ENCODE data around the gene TTLL11. TPM values are rescaled to one million over a fixed set of nuclear protein-coding genes. Genes with fewer than 3 reads are reported as not detected.

TTLL11 gene
- total and polyA plus RNA-seq, 7 experiments from 2014 or later, result 3.0 to 8.6 (median 4.4) TPM

DNA sequence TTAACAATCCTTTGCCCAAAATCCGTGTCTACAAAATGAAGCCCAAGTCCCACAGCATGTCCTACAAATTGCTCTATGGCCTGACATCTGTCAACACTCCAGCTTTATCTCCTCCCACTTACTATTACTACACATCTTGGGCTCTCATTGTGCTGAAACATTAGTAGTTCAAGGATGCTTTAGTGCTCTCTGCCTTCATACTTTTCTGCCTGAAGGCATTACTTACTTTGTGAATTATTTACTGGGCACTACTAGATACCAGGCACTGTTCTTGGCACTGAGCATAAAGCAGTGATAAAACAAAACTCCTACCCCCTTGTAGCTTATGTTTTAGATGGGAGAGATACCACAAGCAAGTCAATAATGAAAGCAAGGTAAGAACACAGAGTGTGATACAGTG, 113.4 kb downstream of the TTLL11 start:
- ATAC-seq (no peak), DNase-seq (no peak)
- ChIA-PET POLR2A (no interaction called here), CTCF (no interaction called here)
- Histone ChIP-seq H3K4me3 (ENCODE audit: low read length) (no peak overlapping the region), H3K36me3 (ENCODE audit: control insufficient read depth in 2 of 3, insufficient read depth in 3 of 3, low read length in 3 of 3) (no peaks in the 10 kb centered on the region), H3K4me1 (ENCODE audit: control insufficient read depth in 2 of 2, insufficient read depth in 2 of 2, low read length in 2 of 2) (no peaks in the 10 kb centered on the region), H3K27me3 (ENCODE audit: control insufficient read depth in 2 of 2, insufficient read depth in 2 of 2, low read length in 2 of 2) (no peaks in the 10 kb centered on the region), H3K9me3 (ENCODE audit: control insufficient read depth in 2 of 3, low read length in 3 of 3) (peaks cover 0 to 3% (median 0%) of the 10 kb centered on the region in 3 experiments), H3K27ac (ENCODE audit: low read depth, low read length) (no peak overlapping the region)
- H3K9me3 Mint-ChIP-seq, result peaks cover 0 to 29% (median 16%) of the 10 kb centered on the region in 11 donors
- intact Hi-C loops (cut with micrococcal nuclease), result no loop called here
- H3K27ac Mint-ChIP-seq, result no peak overlapping the region
- H3K4me1 Mint-ChIP-seq, result peaks cover 0 to 9% (median 0%) of the 10 kb centered on the region in 7 donors
- peaks cover 0 to 3% (median 0%) of the 10 kb centered on the region in 5 donors for H3K27me3 Mint-ChIP-seq
- peaks cover 0 to 32% (median 22%) of the 10 kb centered on the region in 5 donors for H3K36me3 Mint-ChIP-seq
- H3K4me3 Mint-ChIP-seq, result no peak overlapping the region

DNA sequence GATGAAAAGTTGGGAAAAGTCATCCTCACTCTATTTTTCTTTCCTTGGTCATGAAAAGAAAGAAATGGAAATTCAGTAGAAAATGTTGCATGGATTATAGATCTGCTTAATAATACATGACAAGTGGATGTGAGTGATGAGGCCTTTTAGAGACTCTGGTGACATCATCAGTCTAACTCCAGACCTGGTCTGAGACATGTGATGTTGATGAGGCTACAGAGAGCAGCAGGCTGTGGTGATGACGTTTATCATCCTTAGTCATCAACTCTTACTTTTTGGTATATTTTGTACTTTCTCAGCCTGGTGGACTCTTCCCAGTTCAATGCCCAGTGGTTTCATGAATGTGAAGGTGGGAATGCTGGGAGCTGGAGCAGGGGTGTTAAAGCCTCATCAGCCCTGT, 116.4 kb downstream of the TTLL11 start:
- Mint-ChIP-seq H3K4me1 (peaks cover 0 to 9% (median 0%) of the 10 kb centered on the region in 7 donors), H3K9me3 (peaks cover 0 to 13% (median 7%) of the 10 kb centered on the region in 11 donors), H3K27me3 (peaks cover 0 to 3% (median 0%) of the 10 kb centered on the region in 5 donors), H3K4me3 (no peak overlapping the region), H3K27ac (no peak overlapping the region), H3K36me3 (peaks cover 0 to 12% (median 10%) of the 10 kb centered on the region in 5 donors)
- ChIA-PET POLR2A (no interaction called here), CTCF (no interaction called here)
- no peak for ATAC-seq
- Histone ChIP-seq H3K36me3 (ENCODE audit: control insufficient read depth in 2 of 3, insufficient read depth in 3 of 3, low read length in 3 of 3) (no peaks in the 10 kb centered on the region), H3K27me3 (ENCODE audit: control insufficient read depth in 2 of 2, insufficient read depth in 2 of 2, low read length in 2 of 2) (no peaks in the 10 kb centered on the region), H3K4me1 (ENCODE audit: control insufficient read depth in 2 of 2, insufficient read depth in 2 of 2, low read length in 2 of 2) (no peaks in the 10 kb centered on the region), H3K9me3 (ENCODE audit: control insufficient read depth in 2 of 3, low read length in 3 of 3) (peaks cover 0 to 3% (median 0%) of the 10 kb centered on the region in 3 experiments), H3K4me3 (ENCODE audit: low read length) (no peak overlapping the region), H3K27ac (ENCODE audit: low read depth, low read length) (no peak overlapping the region)
- intact Hi-C loops (cut with micrococcal nuclease), result no loop called here
- DNase-seq, result no peak

DNA sequence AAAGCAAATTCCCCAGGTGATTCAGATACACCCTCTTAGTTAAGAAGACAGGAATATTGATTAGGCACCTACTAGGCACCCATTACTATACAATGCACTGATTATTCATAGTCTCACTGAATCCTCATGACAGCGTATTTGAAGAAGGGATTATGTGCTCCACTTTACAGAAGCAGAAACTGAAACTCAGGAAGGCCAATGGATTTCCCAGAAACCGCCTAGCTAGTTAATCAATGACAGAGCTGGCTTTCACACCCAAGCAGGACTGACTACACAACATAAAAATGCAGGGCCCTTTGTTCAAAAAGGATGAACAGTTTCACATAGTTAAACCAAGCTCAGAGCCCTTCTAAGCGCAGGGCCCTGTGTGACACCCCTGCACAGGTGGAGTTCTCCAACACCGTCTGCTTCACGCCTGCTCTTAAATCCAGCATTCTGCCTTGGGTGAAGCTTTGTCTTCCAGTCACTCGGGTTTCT, 117.3 kb downstream of the TTLL11 start:
- Mint-ChIP-seq H3K4me3 (no peak overlapping the region), H3K27me3 (peaks cover 0 to 3% (median 0%) of the 10 kb centered on the region in 5 donors), H3K4me1 (peaks cover 0 to 9% (median 0%) of the 10 kb centered on the region in 7 donors), H3K27ac (no peak overlapping the region), H3K36me3 (peaks cover 0 to 8% (median 3%) of the 10 kb centered on the region in 5 donors), H3K9me3 (peaks cover 0 to 4% (median 2%) of the 10 kb centered on the region in 11 donors)
- Histone ChIP-seq H3K36me3 (ENCODE audit: control insufficient read depth in 2 of 3, insufficient read depth in 3 of 3, low read length in 3 of 3) (no peaks in the 10 kb centered on the region), H3K4me1 (ENCODE audit: control insufficient read depth in 2 of 2, insufficient read depth in 2 of 2, low read length in 2 of 2) (no peaks in the 10 kb centered on the region), H3K9me3 (ENCODE audit: control insufficient read depth in 2 of 3, low read length in 3 of 3) (no peaks in the 10 kb centered on the region), H3K4me3 (ENCODE audit: low read length) (no peak overlapping the region), H3K27me3 (ENCODE audit: control insufficient read depth in 2 of 2, insufficient read depth in 2 of 2, low read length in 2 of 2) (no peaks in the 10 kb centered on the region), H3K27ac (ENCODE audit: low read depth, low read length) (no peak overlapping the region)
- ChIA-PET POLR2A (no interaction called here), CTCF (interaction anchor here (0.6 kb wide), 1 partner anchor 829 kb away, joined by 4 read pairs; no protein-coding TSS in a partner anchor)
- DNase-seq (no peak), ATAC-seq (no peak)
- intact Hi-C loops (cut with micrococcal nuclease), result no loop called here

DNA sequence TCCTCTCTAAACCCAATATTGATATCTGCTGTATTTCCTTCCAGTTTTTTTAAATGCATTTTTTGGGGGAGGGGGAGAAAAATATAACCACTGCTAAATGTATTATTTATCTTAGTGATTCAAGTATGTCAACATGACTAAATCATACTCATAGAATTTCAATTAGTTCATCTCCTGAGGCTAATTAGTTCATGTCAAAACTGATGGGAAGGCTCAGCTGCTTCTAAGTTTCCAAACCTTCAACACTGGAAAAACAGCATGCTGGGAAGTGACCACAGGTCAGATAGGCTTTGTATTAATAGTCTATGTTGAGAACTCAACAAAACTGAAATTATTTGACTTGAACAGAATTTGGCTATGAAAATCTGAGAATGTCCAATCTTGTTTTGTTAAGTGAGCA, 118.7 kb downstream of the TTLL11 start:
- H3K36me3 Mint-ChIP-seq, result peaks cover 0 to 9% (median 4%) of the 10 kb centered on the region in 5 donors
- no peak overlapping the region for H3K27ac ChIP-seq (ENCODE audit: low read depth, low read length)
- H3K4me3 ChIP-seq (ENCODE audit: low read length), result no peak overlapping the region
- intact Hi-C loops (cut with micrococcal nuclease), result no loop called here
- ChIA-PET CTCF (no interaction called here), POLR2A (no interaction called here)
- H3K36me3 ChIP-seq (ENCODE audit: control insufficient read depth in 2 of 3, insufficient read depth in 3 of 3, low read length in 3 of 3), result no peaks in the 10 kb centered on the region
- H3K4me3 Mint-ChIP-seq, result no peak overlapping the region
- H3K4me1 Mint-ChIP-seq, result peaks cover 0 to 9% (median 0%) of the 10 kb centered on the region in 7 donors
- H3K27me3 Mint-ChIP-seq, result peaks cover 0 to 3% (median 0%) of the 10 kb centered on the region in 5 donors
- H3K9me3 ChIP-seq (ENCODE audit: control insufficient read depth in 2 of 3, low read length in 3 of 3), result no peaks in the 10 kb centered on the region
- no peak for DNase-seq
- H3K9me3 Mint-ChIP-seq, result peaks cover 0 to 4% (median 0%) of the 10 kb centered on the region in 11 donors
- H3K27ac Mint-ChIP-seq, result no peak overlapping the region
- H3K27me3 ChIP-seq (ENCODE audit: control insufficient read depth in 2 of 2, insufficient read depth in 2 of 2, low read length in 2 of 2), result no peaks in the 10 kb centered on the region
- ATAC-seq, result no peak
- no peaks in the 10 kb centered on the region for H3K4me1 ChIP-seq (ENCODE audit: control insufficient read depth in 2 of 2, insufficient read depth in 2 of 2, low read length in 2 of 2)

- H3K27ac ChIP-seq (ENCODE audit: low read depth, low read length), result no peak overlapping the region
- Mint-ChIP-seq H3K36me3 (peaks cover 0 to 20% (median 6%) of the 10 kb centered on the region in 5 donors), H3K4me1 (peaks cover 0 to 9% (median 0%) of the 10 kb centered on the region in 7 donors), H3K27ac (no peak overlapping the region), H3K9me3 (peaks cover 0 to 4% (median 0%) of the 10 kb centered on the region in 11 donors), H3K4me3 (no peak overlapping the region), H3K27me3 (no peaks in the 10 kb centered on the region)
- H3K27me3 ChIP-seq (ENCODE audit: control insufficient read depth in 2 of 2, insufficient read depth in 2 of 2, low read length in 2 of 2), result no peaks in the 10 kb centered on the region
- ATAC-seq, result no peak
- ChIA-PET POLR2A (no interaction called here), CTCF (no interaction called here)
- H3K36me3 ChIP-seq (ENCODE audit: control insufficient read depth in 2 of 3, insufficient read depth in 3 of 3, low read length in 3 of 3), result no peaks in the 10 kb centered on the region
- no peak overlapping the region for H3K4me3 ChIP-seq (ENCODE audit: low read length)
- no peaks in the 10 kb centered on the region for H3K4me1 ChIP-seq (ENCODE audit: control insufficient read depth in 2 of 2, insufficient read depth in 2 of 2, low read length in 2 of 2)
- no peak for DNase-seq
- no peaks in the 10 kb centered on the region for H3K9me3 ChIP-seq (ENCODE audit: control insufficient read depth in 2 of 3, low read length in 3 of 3)
- intact Hi-C loops (cut with micrococcal nuclease), result no loop called here
Measured at GRCh38 chr9:121972501-121972981, 120.6 kb downstream of the TTLL11 start.

GRCh38 chr9:121968056-121968455, 125.1 kb downstream of the TTLL11 start:
- Histone ChIP-seq H3K27me3 (ENCODE audit: control insufficient read depth in 2 of 2, insufficient read depth in 2 of 2, low read length in 2 of 2) (no peaks in the 10 kb centered on the region), H3K36me3 (ENCODE audit: control insufficient read depth in 2 of 3, insufficient read depth in 3 of 3, low read length in 3 of 3) (no peaks in the 10 kb centered on the region), H3K9me3 (ENCODE audit: control insufficient read depth in 2 of 3, low read length in 3 of 3) (no peaks in the 10 kb centered on the region), H3K4me3 (ENCODE audit: low read length) (no peak overlapping the region), H3K27ac (ENCODE audit: low read depth, low read length) (no peak overlapping the region), H3K4me1 (ENCODE audit: control insufficient read depth in 2 of 2, insufficient read depth in 2 of 2, low read length in 2 of 2) (no peaks in the 10 kb centered on the region)
- Mint-ChIP-seq H3K27me3 (peaks cover 0 to 3% (median 0%) of the 10 kb centered on the region in 5 donors), H3K36me3 (peaks cover 0 to 31% (median 17%) of the 10 kb centered on the region in 5 donors), H3K4me3 (no peak overlapping the region), H3K9me3 (peaks cover 0 to 4% (median 0%) of the 10 kb centered on the region in 11 donors), H3K27ac (no peak overlapping the region), H3K4me1 (no peaks in the 10 kb centered on the region)
- intact Hi-C loops (cut with micrococcal nuclease), result no loop called here
- ATAC-seq, result no peak
- ChIA-PET POLR2A (interaction anchor here (0.7 kb wide), 1 partner anchor 271 kb away, joined by 3 read pairs; no protein-coding TSS in a partner anchor), CTCF (no interaction called here)
- DNase-seq, result no peak

GRCh38 chr9:121966706-121967105, 126.4 kb downstream of the TTLL11 start:
- POLR2A ChIA-PET, result no interaction called here

More at GRCh38 chr9:121966706-121967105, 126.4 kb downstream of the TTLL11 start:
- no peak for ATAC-seq
- no peaks in the 10 kb centered on the region for H3K9me3 ChIP-seq (ENCODE audit: control insufficient read depth in 2 of 3, low read length in 3 of 3)
- Mint-ChIP-seq H3K27ac (no peak overlapping the region), H3K27me3 (peaks cover 0 to 3% (median 0%) of the 10 kb centered on the region in 5 donors), H3K4me3 (no peak overlapping the region), H3K9me3 (peaks cover 0 to 4% (median 0%) of the 10 kb centered on the region in 11 donors), H3K36me3 (peaks cover 0 to 28% (median 17%) of the 10 kb centered on the region in 5 donors), H3K4me1 (no peaks in the 10 kb centered on the region)
- intact Hi-C loops (cut with micrococcal nuclease), result no loop called here
- CTCF ChIA-PET, result no interaction called here
- no peaks in the 10 kb centered on the region for H3K4me1 ChIP-seq (ENCODE audit: control insufficient read depth in 2 of 2, insufficient read depth in 2 of 2, low read length in 2 of 2)
- H3K4me3 ChIP-seq (ENCODE audit: low read length), result no peak overlapping the region
- H3K36me3 ChIP-seq (ENCODE audit: control insufficient read depth in 2 of 3, insufficient read depth in 3 of 3, low read length in 3 of 3), result no peaks in the 10 kb centered on the region
- no peak overlapping the region for H3K27ac ChIP-seq (ENCODE audit: low read depth, low read length)
- H3K27me3 ChIP-seq (ENCODE audit: control insufficient read depth in 2 of 2, insufficient read depth in 2 of 2, low read length in 2 of 2), result no peaks in the 10 kb centered on the region
- no peak for DNase-seq

Data from naive thymus-derived CD4-positive, alpha-beta T cell (primary cell).